Stomach (tissue), 4 donors: ENCODE data around the gene LRRC37A2.
"Not testable (repeated sequence)": the region's sequence is repeated elsewhere in the genome, so short reads cannot be mapped to it uniquely, and the experiment has no call there.

Experiments used
- EP300 ChIP-seq: sonication (generic); formaldehyde crosslinking; IDR thresholded peaks from one replicate; pipeline ENCODE4 v1.6.1; 2017; ENCODE audit warnings: antibody characterized with exemption
- POLR2A ChIP-seq, 4 donors: fragments of 450-650 bp; IDR thresholded peaks; one replicate each; pipeline ENCODE4 v1.6.1; 2016; ENCODE audit warnings: antibody characterized with exemption in 4 of 4, control low read depth in 2 of 4, mild to moderate bottlenecking in 1 of 4, moderate library complexity in 1 of 4
- TF ChIP-seq, protein P1 (sequence below), 7 experiments: fragments of 450-650 bp in 4 of 7; fragments of 200-600 bp in 3 of 7; sonication (generic) in 3 of 7; IDR thresholded peaks; one replicate each; pipeline ENCODE4 v1.5.1; 2016 to 2019; ENCODE audit warnings: antibody characterized with exemption in 7 of 7, control low read depth in 2 of 7, mild to moderate bottlenecking in 1 of 7

DNA sequence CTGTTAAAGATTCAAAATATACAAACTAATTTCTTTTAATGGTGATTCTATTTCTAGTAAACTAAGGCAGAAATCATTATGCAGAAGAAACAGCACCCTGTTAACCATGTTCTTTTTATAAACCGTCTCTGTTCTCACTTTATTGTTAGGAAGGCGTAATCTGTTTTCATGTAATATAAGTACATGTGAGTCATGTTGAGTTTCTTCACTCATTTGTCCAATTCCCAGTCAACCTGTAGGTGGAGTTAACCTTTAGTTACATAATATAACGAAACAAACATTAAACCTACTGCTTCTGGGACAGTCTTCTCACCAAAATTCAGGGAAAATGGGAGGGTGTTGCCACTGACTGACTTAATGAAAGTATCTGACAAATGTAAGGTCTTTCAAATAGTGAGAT, 37.8 kb upstream of the LRRC37A2 start:
- TF ChIP-seq EP300; POLR2A (IDR thresholded peaks at IDR 0.05): not testable (repeated sequence)
- TF ChIP-seq, protein P1, sequence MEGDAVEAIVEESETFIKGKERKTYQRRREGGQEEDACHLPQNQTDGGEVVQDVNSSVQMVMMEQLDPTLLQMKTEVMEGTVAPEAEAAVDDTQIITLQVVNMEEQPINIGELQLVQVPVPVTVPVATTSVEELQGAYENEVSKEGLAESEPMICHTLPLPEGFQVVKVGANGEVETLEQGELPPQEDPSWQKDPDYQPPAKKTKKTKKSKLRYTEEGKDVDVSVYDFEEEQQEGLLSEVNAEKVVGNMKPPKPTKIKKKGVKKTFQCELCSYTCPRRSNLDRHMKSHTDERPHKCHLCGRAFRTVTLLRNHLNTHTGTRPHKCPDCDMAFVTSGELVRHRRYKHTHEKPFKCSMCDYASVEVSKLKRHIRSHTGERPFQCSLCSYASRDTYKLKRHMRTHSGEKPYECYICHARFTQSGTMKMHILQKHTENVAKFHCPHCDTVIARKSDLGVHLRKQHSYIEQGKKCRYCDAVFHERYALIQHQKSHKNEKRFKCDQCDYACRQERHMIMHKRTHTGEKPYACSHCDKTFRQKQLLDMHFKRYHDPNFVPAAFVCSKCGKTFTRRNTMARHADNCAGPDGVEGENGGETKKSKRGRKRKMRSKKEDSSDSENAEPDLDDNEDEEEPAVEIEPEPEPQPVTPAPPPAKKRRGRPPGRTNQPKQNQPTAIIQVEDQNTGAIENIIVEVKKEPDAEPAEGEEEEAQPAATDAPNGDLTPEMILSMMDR (IDR thresholded peaks at IDR 0.05): not testable (repeated sequence)
